ENCODE measurements around the gene MEGF6. TPM values are rescaled to one million over a fixed set of nuclear protein-coding genes. Genes with fewer than 3 reads are reported as not detected.

Gene MEGF6
- total and polyA plus RNA-seq, 2 donors: 9.6 to 35.2 TPM

- no peak overlapping the region for H3K4me3 ChIP-seq (ENCODE audit: low read length in 2 of 2)
- H3K9me3 ChIP-seq (ENCODE audit: control insufficient read depth in 2 of 2, insufficient read depth in 1 of 2, low read length in 1 of 2): no peaks in the 10 kb centered on the region
- no peaks in the 10 kb centered on the region for H3K27me3 ChIP-seq (ENCODE audit: control insufficient read depth in 2 of 2, insufficient read depth in 1 of 2, low read length in 1 of 2)
- peaks cover 0 to 2% of the 10 kb centered on the region in 2 donors for H3K4me1 ChIP-seq (ENCODE audit: control insufficient read depth in 2 of 2, insufficient read depth in 2 of 2, low read length in 2 of 2)
- no peaks in the 10 kb centered on the region for H3K36me3 ChIP-seq (ENCODE audit: control insufficient read depth in 2 of 2, insufficient read depth in 2 of 2, low read length in 1 of 2)
- H3K27ac ChIP-seq (ENCODE audit: low read depth in 1 of 2, low read length in 1 of 2): no peak overlapping the region
- no peak for DNase-seq (ENCODE audit: low read depth in 6 of 9, low spot score in 9 of 9)
- 91% methylated on average over 25 of the region's 25 CpGs for WGBS
These were observed 139.0 kb downstream of the MEGF6 start for GRCh38 chr1:3472088-3472850.

DNA sequence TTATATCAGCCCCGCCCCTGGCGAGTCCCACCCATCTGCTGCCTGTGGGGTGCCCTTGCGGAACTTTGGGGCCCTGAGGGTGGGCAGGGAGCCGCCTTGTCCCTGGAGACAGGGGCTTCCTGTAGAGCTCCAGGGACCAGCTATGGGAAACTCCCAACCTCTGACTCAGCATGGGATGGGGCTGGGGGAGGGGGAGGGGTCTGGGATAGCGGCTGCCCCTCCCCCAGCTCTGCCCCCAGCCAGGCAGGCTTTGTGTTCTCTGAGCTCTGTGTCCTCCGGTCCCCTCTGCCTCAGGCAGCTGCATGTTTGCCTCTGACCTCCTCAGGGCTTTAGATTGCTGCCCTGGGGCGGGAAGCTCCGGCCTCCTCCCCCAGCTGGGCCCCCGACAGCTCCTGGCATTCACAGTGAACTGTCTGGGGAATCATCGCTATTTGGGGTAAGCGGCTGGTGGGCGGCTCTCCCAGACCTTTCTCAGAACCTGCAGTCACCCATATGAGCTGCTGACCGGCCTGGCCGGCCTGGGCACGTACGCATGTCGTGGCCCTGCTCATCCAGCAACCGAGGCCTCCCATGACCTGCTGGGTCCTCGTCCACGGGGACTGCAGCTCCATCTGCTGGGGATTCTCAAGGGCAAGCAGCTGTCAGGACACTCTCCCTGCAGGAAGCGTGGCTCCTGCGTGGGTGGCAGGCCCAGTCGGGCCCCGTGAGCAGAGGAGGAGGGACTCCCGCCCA, 139.8 kb downstream of the MEGF6 start:
- DNase-seq (ENCODE audit: low read depth in 6 of 9, low spot score in 9 of 9): no peak
- H3K27me3 ChIP-seq (ENCODE audit: control insufficient read depth in 2 of 2, insufficient read depth in 1 of 2, low read length in 1 of 2): no peaks in the 10 kb centered on the region
- H3K27ac ChIP-seq (ENCODE audit: low read depth in 1 of 2, low read length in 1 of 2): no peak overlapping the region
- no peaks in the 10 kb centered on the region for H3K9me3 ChIP-seq (ENCODE audit: control insufficient read depth in 2 of 2, insufficient read depth in 1 of 2, low read length in 1 of 2)
- WGBS: 74% methylated on average over 25 of the region's 25 CpGs
- no peaks in the 10 kb centered on the region for H3K36me3 ChIP-seq (ENCODE audit: control insufficient read depth in 2 of 2, insufficient read depth in 2 of 2, low read length in 1 of 2)
- H3K4me1 ChIP-seq (ENCODE audit: control insufficient read depth in 2 of 2, insufficient read depth in 2 of 2, low read length in 2 of 2): peaks cover 0 to 2% of the 10 kb centered on the region in 2 donors
- no peak overlapping the region for H3K4me3 ChIP-seq (ENCODE audit: low read length in 2 of 2)

- DNase-seq (ENCODE audit: low read depth in 6 of 9, low spot score in 9 of 9): no peak
- H3K27me3 ChIP-seq (ENCODE audit: control insufficient read depth in 2 of 2, insufficient read depth in 1 of 2, low read length in 1 of 2): no peaks in the 10 kb centered on the region
- peaks cover 0 to 6% of the 10 kb centered on the region in 2 donors for H3K4me1 ChIP-seq (ENCODE audit: control insufficient read depth in 2 of 2, insufficient read depth in 2 of 2, low read length in 2 of 2)
- H3K27ac ChIP-seq (ENCODE audit: low read depth in 1 of 2, low read length in 1 of 2): no peak overlapping the region
- H3K36me3 ChIP-seq (ENCODE audit: control insufficient read depth in 2 of 2, insufficient read depth in 2 of 2, low read length in 1 of 2): no peaks in the 10 kb centered on the region
- H3K4me3 ChIP-seq (ENCODE audit: low read length in 2 of 2): no peak overlapping the region
- 94% methylated on average over 22 of the region's 22 CpGs for WGBS
- H3K9me3 ChIP-seq (ENCODE audit: control insufficient read depth in 2 of 2, insufficient read depth in 1 of 2, low read length in 1 of 2): no peaks in the 10 kb centered on the region
These were observed 140.5 kb downstream of the MEGF6 start for GRCh38 chr1:3470650-3471355.

DNA sequence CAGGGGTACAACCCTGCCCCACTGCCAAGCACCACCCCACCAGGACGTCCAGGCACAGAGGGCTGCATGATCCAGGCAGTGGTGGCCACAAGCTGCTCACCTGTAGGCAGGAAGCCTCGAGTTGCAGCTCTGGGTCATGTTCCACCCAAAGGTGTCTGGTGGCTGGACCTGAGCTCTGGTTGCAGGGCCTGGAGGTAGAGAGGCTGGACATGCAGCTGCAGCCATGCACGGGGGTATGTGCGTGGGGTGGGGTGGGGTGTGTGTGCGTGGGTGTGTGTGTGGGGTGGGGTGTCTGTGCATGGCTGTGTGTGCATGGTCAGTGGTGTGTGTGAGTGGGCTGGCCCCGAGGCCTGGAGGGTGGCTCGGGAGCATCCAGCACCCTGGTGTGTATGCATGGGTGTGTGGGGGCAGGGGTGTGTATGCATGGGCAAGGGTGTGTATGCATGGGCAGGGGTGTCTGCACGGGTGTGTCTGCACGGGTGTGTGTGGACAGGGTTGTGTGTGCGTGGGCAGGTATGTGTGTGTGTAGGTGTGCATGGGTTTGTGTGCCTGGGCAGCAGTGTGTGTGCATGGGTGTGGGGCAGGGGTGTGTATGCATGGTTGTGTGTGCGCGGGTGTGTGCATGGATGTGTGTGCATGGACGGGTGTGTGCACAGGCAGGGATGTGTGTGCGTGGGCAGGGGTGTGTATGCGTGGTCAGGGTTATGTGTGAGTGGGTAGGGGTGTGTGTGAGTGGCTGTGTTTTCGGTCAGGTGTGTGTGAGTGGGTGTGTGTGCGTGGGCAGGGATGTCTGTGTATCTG, 141.3 kb downstream of the MEGF6 start:
- WGBS: 95% methylated on average over 17 of the region's 17 CpGs
- Histone ChIP-seq H3K4me3 (ENCODE audit: low read length in 2 of 2) (no peak overlapping the region), H3K27me3 (ENCODE audit: control insufficient read depth in 2 of 2, insufficient read depth in 1 of 2, low read length in 1 of 2) (no peaks in the 10 kb centered on the region), H3K36me3 (ENCODE audit: control insufficient read depth in 2 of 2, insufficient read depth in 2 of 2, low read length in 1 of 2) (no peaks in the 10 kb centered on the region), H3K27ac (ENCODE audit: low read depth in 1 of 2, low read length in 1 of 2) (no peak overlapping the region), H3K4me1 (ENCODE audit: control insufficient read depth in 2 of 2, insufficient read depth in 2 of 2, low read length in 2 of 2) (peaks cover 0 to 9% of the 10 kb centered on the region in 2 donors), H3K9me3 (ENCODE audit: control insufficient read depth in 2 of 2, insufficient read depth in 1 of 2, low read length in 1 of 2) (no peaks in the 10 kb centered on the region)
- no peak for DNase-seq (ENCODE audit: low read depth in 6 of 9, low spot score in 9 of 9)

- Histone ChIP-seq H3K36me3 (ENCODE audit: control insufficient read depth in 2 of 2, insufficient read depth in 2 of 2, low read length in 1 of 2) (no peaks in the 10 kb centered on the region), H3K27ac (ENCODE audit: low read depth in 1 of 2, low read length in 1 of 2) (no peak overlapping the region), H3K4me1 (ENCODE audit: control insufficient read depth in 2 of 2, insufficient read depth in 2 of 2, low read length in 2 of 2) (peaks cover 0 to 9% of the 10 kb centered on the region in 2 donors), H3K27me3 (ENCODE audit: control insufficient read depth in 2 of 2, insufficient read depth in 1 of 2, low read length in 1 of 2) (no peaks in the 10 kb centered on the region), H3K4me3 (ENCODE audit: low read length in 2 of 2) (no peak overlapping the region), H3K9me3 (ENCODE audit: control insufficient read depth in 2 of 2, insufficient read depth in 1 of 2, low read length in 1 of 2) (no peaks in the 10 kb centered on the region)
- DNase-seq (ENCODE audit: low read depth in 6 of 9, low spot score in 9 of 9): no peak
- 96% methylated on average over 31 of the region's 31 CpGs for WGBS
These were observed 142.0 kb downstream of the MEGF6 start for GRCh38 chr1:3469104-3469848.

GRCh38 chr1:3468236-3469103, 142.8 kb downstream of the MEGF6 start:
- 86% methylated on average over 34 of the region's 34 CpGs for WGBS
- Histone ChIP-seq H3K27me3 (ENCODE audit: control insufficient read depth in 2 of 2, insufficient read depth in 1 of 2, low read length in 1 of 2) (no peaks in the 10 kb centered on the region), H3K9me3 (ENCODE audit: control insufficient read depth in 2 of 2, insufficient read depth in 1 of 2, low read length in 1 of 2) (no peaks in the 10 kb centered on the region), H3K27ac (ENCODE audit: low read depth in 1 of 2, low read length in 1 of 2) (no peak overlapping the region), H3K36me3 (ENCODE audit: control insufficient read depth in 2 of 2, insufficient read depth in 2 of 2, low read length in 1 of 2) (no peaks in the 10 kb centered on the region), H3K4me3 (ENCODE audit: low read length in 2 of 2) (no peak overlapping the region), H3K4me1 (ENCODE audit: control insufficient read depth in 2 of 2, insufficient read depth in 2 of 2, low read length in 2 of 2) (peaks cover 0 to 9% of the 10 kb centered on the region in 2 donors)
- no peak for DNase-seq (ENCODE audit: low read depth in 6 of 9, low spot score in 9 of 9)

DNA sequence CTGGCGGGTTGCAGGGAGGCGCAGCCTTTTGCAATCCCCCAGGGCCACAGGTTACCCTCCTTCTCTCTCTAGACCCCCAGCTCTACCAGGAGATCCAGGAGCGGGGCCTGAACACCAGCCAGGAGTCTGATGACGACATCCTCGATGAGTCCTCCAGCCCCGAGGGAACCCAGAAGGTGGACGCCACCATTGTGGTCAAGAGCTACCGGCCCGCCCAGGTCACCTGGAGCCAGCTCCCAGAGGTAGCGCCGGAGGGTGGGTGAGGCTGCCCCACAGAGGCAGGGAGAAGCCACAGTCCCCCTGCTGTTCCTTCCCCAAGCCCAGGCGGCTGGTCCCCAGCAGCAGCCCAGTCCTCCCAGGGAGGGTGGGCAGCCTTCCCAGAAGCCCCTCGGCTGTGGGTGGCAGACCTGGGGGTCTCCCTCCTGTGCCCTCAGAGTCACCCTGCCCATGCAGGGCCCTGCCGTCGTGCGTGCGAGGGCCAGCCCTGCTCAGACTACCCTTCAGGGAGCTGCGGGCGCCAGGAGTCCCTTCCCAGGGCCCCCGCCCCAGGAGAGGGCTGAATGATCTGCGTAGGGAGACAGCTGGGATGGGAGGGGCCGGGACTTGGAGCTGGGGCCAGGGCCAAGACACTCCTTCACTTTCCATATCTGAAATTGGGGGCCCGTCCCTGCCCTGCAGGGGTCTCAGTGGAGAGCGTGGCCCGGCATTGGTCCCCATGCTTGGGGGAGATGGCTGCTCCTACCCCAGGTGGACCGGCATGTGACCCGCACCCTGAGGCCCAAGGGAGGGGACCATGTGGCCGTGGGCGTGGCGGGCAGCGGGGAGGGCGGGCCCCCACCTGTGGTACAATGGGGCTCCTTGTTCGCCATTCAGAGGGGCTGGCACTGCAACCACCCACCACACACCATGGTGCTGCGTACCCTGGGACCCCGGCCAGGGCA, 143.9 kb downstream of the MEGF6 start:
- no peaks in the 10 kb centered on the region for H3K36me3 ChIP-seq (ENCODE audit: control insufficient read depth in 2 of 2, insufficient read depth in 2 of 2, low read length in 1 of 2)
- WGBS: 94% methylated on average over 35 of the region's 35 CpGs
- H3K4me3 ChIP-seq (ENCODE audit: low read length in 2 of 2): no peak overlapping the region

More for the DNA sequence above, 143.9 kb downstream of the MEGF6 start:
- Histone ChIP-seq H3K9me3 (ENCODE audit: control insufficient read depth in 2 of 2, insufficient read depth in 1 of 2, low read length in 1 of 2) (no peaks in the 10 kb centered on the region), H3K4me1 (ENCODE audit: control insufficient read depth in 2 of 2, insufficient read depth in 2 of 2, low read length in 2 of 2) (peaks cover 0 to 9% of the 10 kb centered on the region in 2 donors), H3K27ac (ENCODE audit: low read depth in 1 of 2, low read length in 1 of 2) (no peak overlapping the region), H3K27me3 (ENCODE audit: control insufficient read depth in 2 of 2, insufficient read depth in 1 of 2, low read length in 1 of 2) (no peaks in the 10 kb centered on the region)
- DNase-seq (ENCODE audit: low read depth in 6 of 9, low spot score in 9 of 9): no peak

All from thymus (tissue), 11 donors.